ENCODE data around the gene EDDM13.
"Not testable (repeated sequence)": the region's sequence is repeated elsewhere in the genome, so short reads cannot be mapped to it uniquely, and the experiment has no call there.

EDDM13 gene

DNA sequence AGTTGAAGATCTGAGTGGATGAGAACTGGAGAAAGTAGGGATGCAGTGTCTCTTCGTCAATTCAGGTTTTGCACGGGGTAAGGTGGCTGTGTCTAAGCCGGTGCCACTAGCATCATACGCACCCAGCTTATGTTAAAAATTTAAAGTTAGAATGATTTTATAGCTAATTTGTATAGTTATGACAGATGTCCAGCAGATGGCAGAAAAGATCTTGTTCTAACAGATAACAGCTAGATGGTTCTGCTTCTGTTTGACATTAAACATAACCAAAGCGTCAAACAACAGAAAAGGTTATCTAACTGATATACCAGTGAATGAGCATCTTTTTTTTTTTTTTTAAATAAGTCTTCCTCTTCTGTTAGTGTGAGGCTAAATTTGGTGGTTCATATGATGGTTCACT is 18.8 kb upstream of the EDDM13 start:
- DNase-seq (ENCODE audit: low read depth), result peak; percentile 55
- no peak overlapping the region for H3K4me3 ChIP-seq (ENCODE audit: low read depth, low read length)
- TF ChIP-seq CTCF (IDR thresholded peaks at IDR 0.05; ENCODE audit: insufficient read depth, low read depth, low read length, missing control alignments), result peak; percentile 32

DNA sequence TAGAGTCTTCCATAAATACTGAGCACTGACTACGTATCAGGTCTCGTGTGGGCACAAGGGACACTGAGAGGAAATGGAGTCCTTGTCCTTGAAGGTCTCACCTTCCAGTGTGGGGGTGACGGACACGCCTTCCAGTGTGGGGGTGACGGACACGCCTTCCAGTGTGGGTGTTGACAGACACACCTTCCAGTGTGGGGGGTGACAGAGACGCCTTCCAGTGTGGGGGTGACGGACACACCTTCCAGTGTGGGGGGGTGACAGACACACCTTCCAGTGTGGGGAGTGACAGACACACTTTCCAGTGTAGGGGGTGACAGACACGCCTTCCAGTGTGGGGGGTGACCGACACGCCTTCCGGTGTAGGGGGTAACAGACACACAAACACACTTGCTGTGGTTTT is 14.3 kb upstream of the EDDM13 start:
- no peak for DNase-seq (ENCODE audit: low read depth)
- TF ChIP-seq CTCF (IDR thresholded peaks at IDR 0.05; ENCODE audit: insufficient read depth, low read depth, low read length, missing control alignments), result no peak
- H3K4me3 ChIP-seq (ENCODE audit: low read depth, low read length), result no peak overlapping the region

DNA sequence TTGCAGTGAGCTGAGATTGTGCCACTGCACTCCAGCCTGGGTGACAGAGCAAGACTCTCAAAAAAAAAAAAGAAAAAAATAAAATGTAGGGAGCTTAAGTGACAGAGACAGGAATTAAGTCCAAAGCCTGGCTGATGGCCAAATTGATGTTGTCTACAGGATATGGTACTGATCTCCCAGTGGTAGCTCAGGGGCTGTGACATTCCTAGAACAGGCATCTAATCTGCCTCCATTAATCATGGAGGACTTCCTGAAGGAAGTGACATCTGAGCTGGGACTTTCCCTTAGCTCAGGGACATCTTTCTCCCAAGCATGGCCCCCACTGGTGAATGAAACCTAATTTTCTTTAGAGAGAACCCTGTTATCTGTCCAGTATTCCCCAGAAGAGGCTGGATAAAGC is 11.4 kb upstream of the EDDM13 start:
- no peak for TF ChIP-seq CTCF (IDR thresholded peaks at IDR 0.05; ENCODE audit: insufficient read depth, low read depth, low read length, missing control alignments)
- DNase-seq (ENCODE audit: low read depth), result no peak
- no peak overlapping the region for H3K4me3 ChIP-seq (ENCODE audit: low read depth, low read length)

GRCh38 chr19:56261932-56262331 is 10.6 kb upstream of the EDDM13 start:
- not testable (repeated sequence) for DNase-seq (ENCODE audit: low read depth); H3K4me3 ChIP-seq (ENCODE audit: low read depth, low read length)

GRCh38 chr19:56263319-56263718 is 9.2 kb upstream of the EDDM13 start:
- TF ChIP-seq CTCF (IDR thresholded peaks at IDR 0.05; ENCODE audit: insufficient read depth, low read depth, low read length, missing control alignments), result no peak
- DNase-seq (ENCODE audit: low read depth), result no peak
- no peak overlapping the region for H3K4me3 ChIP-seq (ENCODE audit: low read depth, low read length)

DNA sequence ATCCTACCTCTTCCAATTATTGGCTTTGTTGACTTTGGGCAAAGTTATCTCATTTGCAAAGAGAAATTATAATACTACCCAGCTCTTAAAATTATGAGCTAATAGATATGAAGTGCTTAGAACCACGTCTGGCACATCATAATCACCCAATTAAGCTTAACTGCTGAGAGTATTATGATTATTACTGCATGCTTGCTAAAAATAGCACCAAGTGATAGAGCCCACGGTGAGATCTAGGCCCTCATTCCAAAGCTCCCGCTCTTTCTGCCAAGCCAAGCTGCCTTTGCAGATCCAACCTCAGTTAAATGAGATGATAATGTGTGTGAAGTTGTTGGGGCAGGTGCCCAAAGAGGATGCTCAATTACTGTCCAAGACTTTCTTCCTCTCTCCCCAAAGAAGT is 6.5 kb upstream of the EDDM13 start:
- no peak for TF ChIP-seq CTCF (IDR thresholded peaks at IDR 0.05; ENCODE audit: insufficient read depth, low read depth, low read length, missing control alignments)
- no peak for DNase-seq (ENCODE audit: low read depth)
- no peak overlapping the region for H3K4me3 ChIP-seq (ENCODE audit: low read depth, low read length)

DNA sequence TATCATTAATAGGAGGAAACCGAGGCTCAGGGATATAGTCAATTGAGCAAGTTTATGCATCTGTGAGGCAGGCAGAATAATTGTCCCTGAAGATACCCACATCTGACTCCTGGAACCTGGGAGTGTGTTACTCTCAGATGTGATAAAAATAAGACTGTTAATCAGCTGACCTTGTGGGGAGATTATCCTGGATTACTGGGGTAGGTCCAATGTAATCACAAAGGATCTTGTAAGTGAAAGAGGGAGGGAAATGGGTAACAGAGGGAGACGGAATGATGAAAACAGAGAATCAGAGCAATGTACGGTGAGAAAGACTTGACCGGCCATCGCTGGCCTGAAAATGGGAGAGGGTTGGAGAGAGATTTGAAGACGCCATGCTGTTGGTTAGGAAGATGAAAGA is 3.2 kb upstream of the EDDM13 start:
- no peak for DNase-seq (ENCODE audit: low read depth)
- TF ChIP-seq CTCF (IDR thresholded peaks at IDR 0.05; ENCODE audit: insufficient read depth, low read depth, low read length, missing control alignments), result no peak
- H3K4me3 ChIP-seq (ENCODE audit: low read depth, low read length), result no peak overlapping the region

GRCh38 chr19:56270676-56271075 is 1.9 kb upstream of the EDDM13 start:
- no peak overlapping the region for H3K4me3 ChIP-seq (ENCODE audit: low read depth, low read length)
- TF ChIP-seq CTCF (IDR thresholded peaks at IDR 0.05; ENCODE audit: insufficient read depth, low read depth, low read length, missing control alignments), result no peak
- DNase-seq (ENCODE audit: low read depth), result no peak
